Cardiac fibroblast (primary cell): Measurements from ENCODE around the gene KCNQ5.

ENCODE experiments used
- DNase-seq, 2 donors: peaks; one replicate each; pipeline versions ENCODE4 v3.0.0 to v3.0.0-alpha.2; 2010; ENCODE audit warnings: low read depth in 2 of 2
- H3K4me3 ChIP-seq, 2 donors: replicated peaks in 1 of 2; 1 replicate in 1 of 2; 2 replicates in 1 of 2; pipeline ENCODE4 v1.5.1; 2011; ENCODE audit warnings: low read depth in 2 of 2, low read length in 2 of 2, mild to moderate bottlenecking in 2 of 2, moderate library complexity in 1 of 2
- CTCF ChIP-seq: IDR thresholded peaks from one replicate; pipeline ENCODE4 v1.5.1; 2011; ENCODE audit warnings: low read depth, mild to moderate bottlenecking, low read length, inconsistent platforms

Gene KCNQ5

GRCh38 chr6:72654071-72654621 is 32.3 kb downstream of the KCNQ5 start:
- no peak overlapping the region for H3K4me3 ChIP-seq
- no peak for TF ChIP-seq CTCF
- no peak for DNase-seq

- no peak for TF ChIP-seq CTCF
- H3K4me3 ChIP-seq = no peak overlapping the region
- peak; percentile 11 to 33 for DNase-seq
Measured at GRCh38 chr6:72657407-72658197, 35.7 kb downstream of the KCNQ5 start.

DNA sequence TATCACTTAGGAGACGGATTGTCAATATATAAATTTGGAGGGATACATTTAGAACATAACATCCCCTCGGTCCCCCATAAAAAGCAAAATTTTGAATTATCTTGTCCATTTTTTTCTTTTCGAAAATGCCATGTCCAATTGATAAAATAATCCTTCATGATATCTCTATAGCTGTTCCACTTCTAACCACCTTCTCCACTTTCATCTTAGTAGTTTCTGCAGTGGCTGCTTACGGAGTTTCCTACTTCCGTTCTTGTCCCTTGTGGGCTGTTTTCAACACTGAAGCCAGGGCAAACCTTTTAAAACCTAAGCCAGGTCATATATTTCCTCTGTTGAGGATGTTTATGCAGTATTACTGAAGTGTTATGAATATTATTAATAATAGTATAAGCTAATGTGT is 37.9 kb downstream of the KCNQ5 start:
- DNase-seq = no peak

GRCh38 chr6:72661411-72661810 is 39.5 kb downstream of the KCNQ5 start:
- H3K4me3 ChIP-seq = no peak overlapping the region
- DNase-seq = no peak
- no peak for TF ChIP-seq CTCF

More for the DNA sequence above, 37.9 kb downstream of the KCNQ5 start:
- no peak overlapping the region for H3K4me3 ChIP-seq
- TF ChIP-seq CTCF = no peak

- DNase-seq = no peak
- no peak for TF ChIP-seq CTCF
Measured at GRCh38 chr6:72665599-72665998, 43.7 kb downstream of the KCNQ5 start.

DNA sequence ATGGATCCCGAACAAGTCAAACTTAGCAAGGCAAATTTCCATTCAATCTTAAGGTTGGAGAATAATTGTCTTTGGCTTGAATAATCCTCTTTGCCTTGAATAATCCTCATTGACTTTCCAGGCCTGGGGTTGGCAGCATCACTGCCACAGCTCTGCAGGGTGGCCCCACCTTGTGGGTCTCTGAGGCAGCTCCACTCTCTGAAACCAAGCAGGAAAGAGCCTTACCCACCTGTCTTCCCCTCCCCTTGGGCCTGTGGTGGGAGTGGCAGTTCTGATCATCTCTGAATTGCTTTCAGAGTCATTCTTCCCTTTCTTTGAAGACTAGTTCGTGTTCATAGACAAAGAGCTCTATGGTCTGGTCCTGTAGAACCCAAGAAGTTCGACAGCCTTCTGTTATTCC is 47.5 kb downstream of the KCNQ5 start:
- no peak for DNase-seq
- no peak overlapping the region for H3K4me3 ChIP-seq
- no peak for TF ChIP-seq CTCF

More at GRCh38 chr6:72665599-72665998, 43.7 kb downstream of the KCNQ5 start:
- no peak overlapping the region for H3K4me3 ChIP-seq
